HepG2 (cell line): Measurements from ENCODE around the gene LCK. TPM values are rescaled to one million over a fixed set of nuclear protein-coding genes. Genes with fewer than 3 reads are reported as not detected.

Experiments used
- ASH2L ChIP-seq: fragments of 300-600, 200-600 bp; sonication (generic); IDR thresholded peaks from 2 replicates; pipeline ENCODE4 v1.7.0; 2017; ENCODE audit warnings: low read depth, mild to moderate bottlenecking, moderate library complexity, mixed read lengths, low read length; ENCODE audit not compliant: insufficient read length
- EEA1 ChIP-seq: sonication (generic); formaldehyde crosslinking; IDR thresholded peaks from 2 replicates; pipeline ENCODE4 v1.5.1; 2020; ENCODE audit warnings: mild to moderate bottlenecking, missing genetic modification reagents, borderline replicate concordance
- GPBP1L1 ChIP-seq: sonication (generic); formaldehyde crosslinking; IDR thresholded peaks from 2 replicates; pipeline ENCODE4 v1.5.0; 2020; ENCODE audit warnings: mild to moderate bottlenecking, missing genetic modification reagents
- HOXA7 ChIP-seq: sonication (generic); formaldehyde crosslinking; IDR thresholded peaks from 2 replicates; pipeline ENCODE4 v1.8.1; 2022; ENCODE audit warnings: mild to moderate bottlenecking, missing genetic modification reagents, moderate library complexity
- JDP2 ChIP-seq: sonication (generic); formaldehyde crosslinking; IDR thresholded peaks from 2 replicates; pipeline ENCODE4 v1.8.1; 2022; ENCODE audit warnings: missing genetic modification reagents, borderline replicate concordance
- KDM3A ChIP-seq: IDR thresholded peaks from 2 replicates; pipeline ENCODE4 v1.6.1; 2018; ENCODE audit warnings: low read depth, missing compliant biosample characterization
- MXD4 ChIP-seq: IDR thresholded peaks from 2 replicates; pipeline ENCODE4 v1.6.1; 2016; ENCODE audit warnings: mild to moderate bottlenecking, missing biosample characterization, missing genetic modification reagents
- PAWR ChIP-seq: sonication (generic); formaldehyde crosslinking; IDR thresholded peaks from 2 replicates; pipeline ENCODE4 v1.4.0; 2020; ENCODE audit warnings: missing genetic modification reagents, mild to moderate bottlenecking, borderline replicate concordance
- YY1 ChIP-seq: IDR thresholded peaks from 2 replicates; pipeline ENCODE4 v1.6.1; 2011; ENCODE audit warnings: low read length, low read depth, moderate library complexity, mild to moderate bottlenecking; ENCODE audit not compliant: insufficient read depth, insufficient replicate concordance
- ZC3H13 ChIP-seq: sonication (generic); formaldehyde crosslinking; IDR thresholded peaks from 2 replicates; pipeline ENCODE4 v1.8.1; 2023; ENCODE audit warnings: mild to moderate bottlenecking, missing genetic modification reagents, moderate library complexity
- ZMYM2 ChIP-seq: sonication (generic); formaldehyde crosslinking; IDR thresholded peaks from 2 replicates; pipeline ENCODE4 v1.8.0; 2022; ENCODE audit warnings: mild to moderate bottlenecking, missing genetic modification reagents
- ZSCAN25 ChIP-seq: sonication (generic); formaldehyde crosslinking; IDR thresholded peaks from 2 replicates; pipeline ENCODE4 v1.8.0; 2022; ENCODE audit warnings: mild to moderate bottlenecking, missing genetic modification reagents
- polyA plus RNA-seq, 8 experiments: library from polyadenylated mRNA; depleted of rRNA in 3 of 8; stranded (reverse) in 7 of 8; unstranded in 1 of 8; fragments of >200 nt; fragmentation: Illumina TruSeq in 4 of 8; extraction: Trizol in 4 of 8; gene quantifications; 2 replicates each; pipeline versions ENCODE4 v1.2.1 to v1.2.3, GENCODE V29; 2011 to 2016; ENCODE audit warnings: low read depth in 4 of 8, missing spikeins in 1 of 8, mixed read lengths in 1 of 8; ENCODE audit not compliant: insufficient read depth in 1 of 8
- total RNA-seq, 5 experiments: library from RNA; depleted of rRNA; stranded (reverse); fragments of >200 nt; fragmentation: Illumina TruSeq; extraction: Trizol; gene quantifications; 2 replicates each; pipeline ENCODE4 v1.2.3, GENCODE V29; 2016; ENCODE audit warnings: low read depth in 1 of 5
- TF ChIP-seq, protein P1 (sequence below): sonication (generic); formaldehyde crosslinking; IDR thresholded peaks from 2 replicates; pipeline ENCODE4 v1.4.0; 2020; ENCODE audit warnings: mild to moderate bottlenecking, missing genetic modification reagents
- TF ChIP-seq, protein P2 (sequence below): IDR thresholded peaks from 2 replicates; pipeline ENCODE4 v1.6.1; 2016; ENCODE audit warnings: missing compliant biosample characterization, missing genetic modification reagents, borderline replicate concordance
- TF ChIP-seq, protein P3 (sequence below): sonication (generic); formaldehyde crosslinking; IDR thresholded peaks from 2 replicates; pipeline ENCODE4 v1.5.1; 2020; ENCODE audit warnings: mild to moderate bottlenecking, missing genetic modification reagents, borderline replicate concordance

Gene LCK
- total and polyA plus RNA-seq, 2 of the 13 experiments (the other 11 are each of a cell fraction or from before 2014, with no cell fraction given): 0.93 to 1.8 TPM

- TF ChIP-seq JDP2 (CRISPR knock-in tag) (no peak), YY1 (no peak), MXD4 (no peak), ZMYM2 (CRISPR knock-in tag) (peak; percentile 84), PAWR (CRISPR knock-in tag) (no peak), ASH2L (peak; percentile 88), EEA1 (CRISPR knock-in tag) (no peak), ZC3H13 (CRISPR knock-in tag) (no peak), HOXA7 (CRISPR knock-in tag) (no peak), ZSCAN25 (CRISPR knock-in tag) (peak; percentile 62; the same call in 1 of the 2 replicates), KDM3A (CRISPR knock-in tag) (peak; percentile 79; the same call in 1 of the 2 replicates), GPBP1L1 (CRISPR knock-in tag) (no peak)
- TF ChIP-seq, protein P1, sequence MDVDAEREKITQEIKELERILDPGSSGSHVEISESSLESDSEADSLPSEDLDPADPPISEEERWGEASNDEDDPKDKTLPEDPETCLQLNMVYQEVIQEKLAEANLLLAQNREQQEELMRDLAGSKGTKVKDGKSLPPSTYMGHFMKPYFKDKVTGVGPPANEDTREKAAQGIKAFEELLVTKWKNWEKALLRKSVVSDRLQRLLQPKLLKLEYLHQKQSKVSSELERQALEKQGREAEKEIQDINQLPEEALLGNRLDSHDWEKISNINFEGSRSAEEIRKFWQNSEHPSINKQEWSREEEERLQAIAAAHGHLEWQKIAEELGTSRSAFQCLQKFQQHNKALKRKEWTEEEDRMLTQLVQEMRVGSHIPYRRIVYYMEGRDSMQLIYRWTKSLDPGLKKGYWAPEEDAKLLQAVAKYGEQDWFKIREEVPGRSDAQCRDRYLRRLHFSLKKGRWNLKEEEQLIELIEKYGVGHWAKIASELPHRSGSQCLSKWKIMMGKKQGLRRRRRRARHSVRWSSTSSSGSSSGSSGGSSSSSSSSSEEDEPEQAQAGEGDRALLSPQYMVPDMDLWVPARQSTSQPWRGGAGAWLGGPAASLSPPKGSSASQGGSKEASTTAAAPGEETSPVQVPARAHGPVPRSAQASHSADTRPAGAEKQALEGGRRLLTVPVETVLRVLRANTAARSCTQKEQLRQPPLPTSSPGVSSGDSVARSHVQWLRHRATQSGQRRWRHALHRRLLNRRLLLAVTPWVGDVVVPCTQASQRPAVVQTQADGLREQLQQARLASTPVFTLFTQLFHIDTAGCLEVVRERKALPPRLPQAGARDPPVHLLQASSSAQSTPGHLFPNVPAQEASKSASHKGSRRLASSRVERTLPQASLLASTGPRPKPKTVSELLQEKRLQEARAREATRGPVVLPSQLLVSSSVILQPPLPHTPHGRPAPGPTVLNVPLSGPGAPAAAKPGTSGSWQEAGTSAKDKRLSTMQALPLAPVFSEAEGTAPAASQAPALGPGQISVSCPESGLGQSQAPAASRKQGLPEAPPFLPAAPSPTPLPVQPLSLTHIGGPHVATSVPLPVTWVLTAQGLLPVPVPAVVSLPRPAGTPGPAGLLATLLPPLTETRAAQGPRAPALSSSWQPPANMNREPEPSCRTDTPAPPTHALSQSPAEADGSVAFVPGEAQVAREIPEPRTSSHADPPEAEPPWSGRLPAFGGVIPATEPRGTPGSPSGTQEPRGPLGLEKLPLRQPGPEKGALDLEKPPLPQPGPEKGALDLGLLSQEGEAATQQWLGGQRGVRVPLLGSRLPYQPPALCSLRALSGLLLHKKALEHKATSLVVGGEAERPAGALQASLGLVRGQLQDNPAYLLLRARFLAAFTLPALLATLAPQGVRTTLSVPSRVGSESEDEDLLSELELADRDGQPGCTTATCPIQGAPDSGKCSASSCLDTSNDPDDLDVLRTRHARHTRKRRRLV (CRISPR knock-in tag): no peak
- TF ChIP-seq, protein P2, sequence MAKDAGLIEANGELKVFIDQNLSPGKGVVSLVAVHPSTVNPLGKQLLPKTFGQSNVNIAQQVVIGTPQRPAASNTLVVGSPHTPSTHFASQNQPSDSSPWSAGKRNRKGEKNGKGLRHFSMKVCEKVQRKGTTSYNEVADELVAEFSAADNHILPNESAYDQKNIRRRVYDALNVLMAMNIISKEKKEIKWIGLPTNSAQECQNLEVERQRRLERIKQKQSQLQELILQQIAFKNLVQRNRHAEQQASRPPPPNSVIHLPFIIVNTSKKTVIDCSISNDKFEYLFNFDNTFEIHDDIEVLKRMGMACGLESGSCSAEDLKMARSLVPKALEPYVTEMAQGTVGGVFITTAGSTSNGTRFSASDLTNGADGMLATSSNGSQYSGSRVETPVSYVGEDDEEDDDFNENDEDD (CRISPR knock-in tag): peak; percentile 36; the same call in 1 of the 2 replicates
- TF ChIP-seq, protein P3, sequence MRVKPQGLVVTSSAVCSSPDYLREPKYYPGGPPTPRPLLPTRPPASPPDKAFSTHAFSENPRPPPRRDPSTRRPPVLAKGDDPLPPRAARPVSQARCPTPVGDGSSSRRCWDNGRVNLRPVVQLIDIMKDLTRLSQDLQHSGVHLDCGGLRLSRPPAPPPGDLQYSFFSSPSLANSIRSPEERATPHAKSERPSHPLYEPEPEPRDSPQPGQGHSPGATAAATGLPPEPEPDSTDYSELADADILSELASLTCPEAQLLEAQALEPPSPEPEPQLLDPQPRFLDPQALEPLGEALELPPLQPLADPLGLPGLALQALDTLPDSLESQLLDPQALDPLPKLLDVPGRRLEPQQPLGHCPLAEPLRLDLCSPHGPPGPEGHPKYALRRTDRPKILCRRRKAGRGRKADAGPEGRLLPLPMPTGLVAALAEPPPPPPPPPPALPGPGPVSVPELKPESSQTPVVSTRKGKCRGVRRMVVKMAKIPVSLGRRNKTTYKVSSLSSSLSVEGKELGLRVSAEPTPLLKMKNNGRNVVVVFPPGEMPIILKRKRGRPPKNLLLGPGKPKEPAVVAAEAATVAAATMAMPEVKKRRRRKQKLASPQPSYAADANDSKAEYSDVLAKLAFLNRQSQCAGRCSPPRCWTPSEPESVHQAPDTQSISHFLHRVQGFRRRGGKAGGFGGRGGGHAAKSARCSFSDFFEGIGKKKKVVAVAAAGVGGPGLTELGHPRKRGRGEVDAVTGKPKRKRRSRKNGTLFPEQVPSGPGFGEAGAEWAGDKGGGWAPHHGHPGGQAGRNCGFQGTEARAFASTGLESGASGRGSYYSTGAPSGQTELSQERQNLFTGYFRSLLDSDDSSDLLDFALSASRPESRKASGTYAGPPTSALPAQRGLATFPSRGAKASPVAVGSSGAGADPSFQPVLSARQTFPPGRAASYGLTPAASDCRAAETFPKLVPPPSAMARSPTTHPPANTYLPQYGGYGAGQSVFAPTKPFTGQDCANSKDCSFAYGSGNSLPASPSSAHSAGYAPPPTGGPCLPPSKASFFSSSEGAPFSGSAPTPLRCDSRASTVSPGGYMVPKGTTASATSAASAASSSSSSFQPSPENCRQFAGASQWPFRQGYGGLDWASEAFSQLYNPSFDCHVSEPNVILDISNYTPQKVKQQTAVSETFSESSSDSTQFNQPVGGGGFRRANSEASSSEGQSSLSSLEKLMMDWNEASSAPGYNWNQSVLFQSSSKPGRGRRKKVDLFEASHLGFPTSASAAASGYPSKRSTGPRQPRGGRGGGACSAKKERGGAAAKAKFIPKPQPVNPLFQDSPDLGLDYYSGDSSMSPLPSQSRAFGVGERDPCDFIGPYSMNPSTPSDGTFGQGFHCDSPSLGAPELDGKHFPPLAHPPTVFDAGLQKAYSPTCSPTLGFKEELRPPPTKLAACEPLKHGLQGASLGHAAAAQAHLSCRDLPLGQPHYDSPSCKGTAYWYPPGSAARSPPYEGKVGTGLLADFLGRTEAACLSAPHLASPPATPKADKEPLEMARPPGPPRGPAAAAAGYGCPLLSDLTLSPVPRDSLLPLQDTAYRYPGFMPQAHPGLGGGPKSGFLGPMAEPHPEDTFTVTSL (CRISPR knock-in tag): peak; percentile 73; the same call in 1 of the 2 replicates
Observed at GRCh38 chr1:32249831-32250525, 1.1 kb upstream of the LCK start (continued).
